NCI-H446 (cell line): ENCODE results near the gene LAX1.
"Not testable (repeated sequence)": the region's sequence is repeated elsewhere in the genome, so short reads cannot be mapped to it uniquely, and the experiment has no call there.

Experiments used
- DNase-seq, 2 experiments: peaks; one replicate each; lab custom pipeline; 2025; lab: John Stamatoyannopoulos, UW

LAX1 gene

GRCh38 chr1:203765029-203765837 is at the start of gene LAX1:
Gene LAX1 (plus strand): TSS chr1:203765183. CDS start chr1:203765566, 383 bp downstream.
- DNase-seq = no peak

GRCh38 chr1:203717120-203717519 is 47.9 kb upstream of the LAX1 start:
- DNase-seq = no peak

- DNase-seq = no peak
Measured at GRCh38 chr1:203720242-203720641, 44.7 kb upstream of the LAX1 start.

GRCh38 chr1:203722909-203723308 is 42.1 kb upstream of the LAX1 start:
- no peak for DNase-seq

GRCh38 chr1:203726417-203726867 is 38.5 kb upstream of the LAX1 start:
- DNase-seq = peak in 1 of 2 experiments; percentile 42

GRCh38 chr1:203733009-203733863 is 31.7 kb upstream of the LAX1 start:
- DNase-seq = no peak

GRCh38 chr1:203742436-203742835 is 22.5 kb upstream of the LAX1 start:
- DNase-seq = no peak

GRCh38 chr1:203743091-203743571 is 21.9 kb upstream of the LAX1 start:
- peak in 1 of 2 experiments; percentile 30 for DNase-seq

- peak in 1 of 2 experiments; percentile 35 for DNase-seq
Measured at GRCh38 chr1:203744075-203744972, 20.7 kb upstream of the LAX1 start.

- DNase-seq = no peak
Measured at GRCh38 chr1:203746281-203746680, 18.7 kb upstream of the LAX1 start.

- no peak for DNase-seq
Measured at GRCh38 chr1:203751051-203751450, 13.9 kb upstream of the LAX1 start.

- DNase-seq = not testable (repeated sequence)
Measured at GRCh38 chr1:203751618-203752361, 13.2 kb upstream of the LAX1 start.

- DNase-seq = no peak
Measured at GRCh38 chr1:203754455-203754864, 10.5 kb upstream of the LAX1 start.

- DNase-seq = no peak
Measured at GRCh38 chr1:203756036-203756435, 8.9 kb upstream of the LAX1 start.

- DNase-seq = not testable (repeated sequence)
Measured at GRCh38 chr1:203758749-203759148, 6.2 kb upstream of the LAX1 start.

- no peak for DNase-seq
Measured at GRCh38 chr1:203760506-203760905, 4.5 kb upstream of the LAX1 start.

- DNase-seq = not testable (repeated sequence)
Measured at GRCh38 chr1:203761958-203762357, 3.0 kb upstream of the LAX1 start.

GRCh38 chr1:203763505-203763904 is 1.5 kb upstream of the LAX1 start:
- DNase-seq = no peak

- no peak for DNase-seq
Measured at GRCh38 chr1:203764105-203765028, 616 bp upstream of the LAX1 start.

GRCh38 chr1:203768256-203768655 is 3.3 kb downstream of the LAX1 start:
- no peak for DNase-seq
